ENCODE results near the gene HSPA4. TPM values are rescaled to one million over a fixed set of nuclear protein-coding genes. Genes with fewer than 3 reads are reported as not detected.
"Not testable (repeated sequence)": the region's sequence is repeated elsewhere in the genome, so short reads cannot be mapped to it uniquely, and the experiment has no call there.

Gene HSPA4
- polyA plus RNA-seq, 1 donor from 2014 or later = 75.9 TPM

DNA sequence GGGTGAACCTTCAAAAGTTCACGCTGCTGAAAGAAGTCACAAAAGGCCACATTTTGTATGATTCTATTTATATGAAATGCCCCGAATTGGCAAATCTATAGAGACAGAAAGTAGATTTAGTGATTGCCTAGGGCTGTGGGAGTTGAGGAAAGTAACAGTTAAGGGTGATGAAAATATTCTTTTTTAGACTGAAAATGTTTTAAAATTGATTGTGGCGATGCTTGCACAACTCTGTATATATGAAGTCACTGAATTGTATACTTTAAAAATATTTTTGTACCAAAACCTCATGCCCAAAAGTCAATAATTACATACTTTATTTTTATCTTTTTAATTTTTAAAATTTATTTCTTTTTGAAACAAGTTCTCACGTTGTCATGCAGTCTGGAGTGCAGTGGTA is 30.3 kb downstream of the HSPA4 start:
- Histone ChIP-seq H3K36me3 (ENCODE audit: insufficient read depth, low read length) (no peaks in the 10 kb centered on the region), H2AFZ (ENCODE audit: low read depth, low read length) (no peak overlapping the region), H4K20me1 (ENCODE audit: insufficient read depth) (no peaks in the 10 kb centered on the region), H3K9me3 (ENCODE audit: low read length) (no peaks in the 10 kb centered on the region), H3K9ac (ENCODE audit: low read length) (no peak overlapping the region), H3K9me2 (ENCODE audit: insufficient read depth, low read length) (no peaks in the 10 kb centered on the region), H3K27me3 (ENCODE audit: insufficient read depth, low read depth, low read length) (no peaks in the 10 kb centered on the region), H3K4me3 (ENCODE audit: low read length) (no peak overlapping the region), H3F3A (ENCODE audit: insufficient read depth, low read length, poor library complexity, severe bottlenecking) (no peaks in the 10 kb centered on the region), H3K4me2 (ENCODE audit: low read length) (no peak overlapping the region), H3K79me2 (replicated peaks; ENCODE audit: insufficient read depth, low read length) (peaks cover 8% of the 10 kb centered on the region), H3K27ac (ENCODE audit: low read length) (no peak overlapping the region)
- TF ChIP-seq RAD21 (conservative IDR thresholded peaks at IDR 0.05) (no peak), EZH2 (IDR thresholded peaks at IDR 0.05; ENCODE audit: borderline replicate concordance, insufficient read depth, low read length, poor library complexity, severe bottlenecking) (no peak), EP300 (conservative IDR thresholded peaks at IDR 0.05; ENCODE audit: poor library complexity, severe bottlenecking) (no peak), POLR2AphosphoS5 (IDR thresholded peaks at IDR 0.05) (no peak), SMC3 (conservative IDR thresholded peaks at IDR 0.05; ENCODE audit: poor library complexity) (no peak), MXI1 (conservative IDR thresholded peaks at IDR 0.05; ENCODE audit: poor library complexity, severe bottlenecking) (no peak), TAF1 (IDR thresholded peaks at IDR 0.05; ENCODE audit: low read depth) (no peak)
- TF ChIP-seq, protein P1, sequence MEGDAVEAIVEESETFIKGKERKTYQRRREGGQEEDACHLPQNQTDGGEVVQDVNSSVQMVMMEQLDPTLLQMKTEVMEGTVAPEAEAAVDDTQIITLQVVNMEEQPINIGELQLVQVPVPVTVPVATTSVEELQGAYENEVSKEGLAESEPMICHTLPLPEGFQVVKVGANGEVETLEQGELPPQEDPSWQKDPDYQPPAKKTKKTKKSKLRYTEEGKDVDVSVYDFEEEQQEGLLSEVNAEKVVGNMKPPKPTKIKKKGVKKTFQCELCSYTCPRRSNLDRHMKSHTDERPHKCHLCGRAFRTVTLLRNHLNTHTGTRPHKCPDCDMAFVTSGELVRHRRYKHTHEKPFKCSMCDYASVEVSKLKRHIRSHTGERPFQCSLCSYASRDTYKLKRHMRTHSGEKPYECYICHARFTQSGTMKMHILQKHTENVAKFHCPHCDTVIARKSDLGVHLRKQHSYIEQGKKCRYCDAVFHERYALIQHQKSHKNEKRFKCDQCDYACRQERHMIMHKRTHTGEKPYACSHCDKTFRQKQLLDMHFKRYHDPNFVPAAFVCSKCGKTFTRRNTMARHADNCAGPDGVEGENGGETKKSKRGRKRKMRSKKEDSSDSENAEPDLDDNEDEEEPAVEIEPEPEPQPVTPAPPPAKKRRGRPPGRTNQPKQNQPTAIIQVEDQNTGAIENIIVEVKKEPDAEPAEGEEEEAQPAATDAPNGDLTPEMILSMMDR (IDR thresholded peaks at IDR 0.05; ENCODE audit: poor library complexity, severe bottlenecking) = no peak
- TF ChIP-seq, protein P2, sequence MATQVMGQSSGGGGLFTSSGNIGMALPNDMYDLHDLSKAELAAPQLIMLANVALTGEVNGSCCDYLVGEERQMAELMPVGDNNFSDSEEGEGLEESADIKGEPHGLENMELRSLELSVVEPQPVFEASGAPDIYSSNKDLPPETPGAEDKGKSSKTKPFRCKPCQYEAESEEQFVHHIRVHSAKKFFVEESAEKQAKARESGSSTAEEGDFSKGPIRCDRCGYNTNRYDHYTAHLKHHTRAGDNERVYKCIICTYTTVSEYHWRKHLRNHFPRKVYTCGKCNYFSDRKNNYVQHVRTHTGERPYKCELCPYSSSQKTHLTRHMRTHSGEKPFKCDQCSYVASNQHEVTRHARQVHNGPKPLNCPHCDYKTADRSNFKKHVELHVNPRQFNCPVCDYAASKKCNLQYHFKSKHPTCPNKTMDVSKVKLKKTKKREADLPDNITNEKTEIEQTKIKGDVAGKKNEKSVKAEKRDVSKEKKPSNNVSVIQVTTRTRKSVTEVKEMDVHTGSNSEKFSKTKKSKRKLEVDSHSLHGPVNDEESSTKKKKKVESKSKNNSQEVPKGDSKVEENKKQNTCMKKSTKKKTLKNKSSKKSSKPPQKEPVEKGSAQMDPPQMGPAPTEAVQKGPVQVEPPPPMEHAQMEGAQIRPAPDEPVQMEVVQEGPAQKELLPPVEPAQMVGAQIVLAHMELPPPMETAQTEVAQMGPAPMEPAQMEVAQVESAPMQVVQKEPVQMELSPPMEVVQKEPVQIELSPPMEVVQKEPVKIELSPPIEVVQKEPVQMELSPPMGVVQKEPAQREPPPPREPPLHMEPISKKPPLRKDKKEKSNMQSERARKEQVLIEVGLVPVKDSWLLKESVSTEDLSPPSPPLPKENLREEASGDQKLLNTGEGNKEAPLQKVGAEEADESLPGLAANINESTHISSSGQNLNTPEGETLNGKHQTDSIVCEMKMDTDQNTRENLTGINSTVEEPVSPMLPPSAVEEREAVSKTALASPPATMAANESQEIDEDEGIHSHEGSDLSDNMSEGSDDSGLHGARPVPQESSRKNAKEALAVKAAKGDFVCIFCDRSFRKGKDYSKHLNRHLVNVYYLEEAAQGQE (IDR thresholded peaks at IDR 0.05; ENCODE audit: borderline replicate concordance) = no peak

DNA sequence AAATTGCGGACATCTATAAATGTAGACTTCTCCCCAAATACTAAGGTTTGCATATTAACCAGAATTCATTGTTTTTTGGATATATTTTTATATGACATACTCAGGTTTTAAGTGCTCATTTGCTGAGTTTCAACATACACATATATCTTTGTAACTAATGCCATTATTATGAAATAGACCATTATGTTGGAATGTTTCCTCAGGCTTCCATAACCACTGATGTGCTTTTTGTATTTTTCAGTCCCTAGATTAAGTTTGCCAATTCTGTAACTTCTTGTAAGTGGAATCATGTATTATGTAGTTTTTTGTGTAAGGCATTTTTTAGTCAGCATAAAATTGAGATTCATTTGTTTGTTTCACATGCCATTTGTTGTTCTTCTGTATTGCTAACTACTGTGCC is 32.1 kb downstream of the HSPA4 start:
- H2AFZ ChIP-seq (ENCODE audit: low read depth, low read length) = no peak overlapping the region
- H3K36me3 ChIP-seq (ENCODE audit: insufficient read depth, low read length) = no peaks in the 10 kb centered on the region
- peaks cover 6% of the 10 kb centered on the region for H3K79me2 ChIP-seq (replicated peaks; ENCODE audit: insufficient read depth, low read length)
- TF ChIP-seq, protein P2 (IDR thresholded peaks at IDR 0.05; ENCODE audit: borderline replicate concordance) = no peak
- TF ChIP-seq EP300 (conservative IDR thresholded peaks at IDR 0.05; ENCODE audit: poor library complexity, severe bottlenecking) (no peak), POLR2AphosphoS5 (IDR thresholded peaks at IDR 0.05) (no peak), MXI1 (conservative IDR thresholded peaks at IDR 0.05; ENCODE audit: poor library complexity, severe bottlenecking) (no peak), SMC3 (conservative IDR thresholded peaks at IDR 0.05; ENCODE audit: poor library complexity) (no peak), TAF1 (IDR thresholded peaks at IDR 0.05; ENCODE audit: low read depth) (no peak), EZH2 (IDR thresholded peaks at IDR 0.05; ENCODE audit: borderline replicate concordance, insufficient read depth, low read length, poor library complexity, severe bottlenecking) (no peak), RAD21 (conservative IDR thresholded peaks at IDR 0.05) (no peak)
- TF ChIP-seq, protein P1 (IDR thresholded peaks at IDR 0.05; ENCODE audit: poor library complexity, severe bottlenecking) = no peak
- H3K27ac ChIP-seq (ENCODE audit: low read length) = no peak overlapping the region
- H3F3A ChIP-seq (ENCODE audit: insufficient read depth, low read length, poor library complexity, severe bottlenecking) = no peaks in the 10 kb centered on the region
- no peaks in the 10 kb centered on the region for H4K20me1 ChIP-seq (ENCODE audit: insufficient read depth)
- H3K9me3 ChIP-seq (ENCODE audit: low read length) = no peaks in the 10 kb centered on the region
- H3K9ac ChIP-seq (ENCODE audit: low read length) = no peak overlapping the region
- no peaks in the 10 kb centered on the region for H3K9me2 ChIP-seq (ENCODE audit: insufficient read depth, low read length)
- H3K4me3 ChIP-seq (ENCODE audit: low read length) = no peak overlapping the region
- no peaks in the 10 kb centered on the region for H3K27me3 ChIP-seq (ENCODE audit: insufficient read depth, low read depth, low read length)
- H3K4me2 ChIP-seq (ENCODE audit: low read length) = no peak overlapping the region

- not testable (repeated sequence) for H3K27me3 ChIP-seq (ENCODE audit: insufficient read depth, low read depth, low read length); H3K9me2 ChIP-seq (ENCODE audit: insufficient read depth, low read length); H3K4me3 ChIP-seq (ENCODE audit: low read length); H3K9ac ChIP-seq (ENCODE audit: low read length); H3K79me2 ChIP-seq (replicated peaks; ENCODE audit: insufficient read depth, low read length); H3K36me3 ChIP-seq (ENCODE audit: insufficient read depth, low read length); H3K27ac ChIP-seq (ENCODE audit: low read length); H2AFZ ChIP-seq (ENCODE audit: low read depth, low read length); H3F3A ChIP-seq (ENCODE audit: insufficient read depth, low read length, poor library complexity, severe bottlenecking); H4K20me1 ChIP-seq (ENCODE audit: insufficient read depth); H3K4me2 ChIP-seq (ENCODE audit: low read length); H3K9me3 ChIP-seq (ENCODE audit: low read length)
These were observed 33.4 kb downstream of the HSPA4 start for GRCh38 chr5:133085171-133085570.

All from neural cell (in vitro differentiated cells).